ENCODE data around the gene NINL. TPM values are rescaled to one million over a fixed set of nuclear protein-coding genes. Genes with fewer than 3 reads are reported as not detected.

Gene NINL
- total RNA-seq, 1 experiment from 2014 or later, result 31.5 TPM

GRCh38 chr20:25509084-25509483, 76.2 kb downstream of the NINL start:
- Histone ChIP-seq H3K4me1 (ENCODE audit: insufficient read depth, low read length, poor library complexity, severe bottlenecking) (no peaks in the 10 kb centered on the region), H3K27ac (ENCODE audit: low read depth, low read length, poor library complexity, severe bottlenecking) (no peak overlapping the region), H3K36me3 (ENCODE audit: insufficient read depth, low read length, poor library complexity, severe bottlenecking) (peaks cover 56% of the 10 kb centered on the region), H3K4me3 (ENCODE audit: low read depth, low read length, poor library complexity, severe bottlenecking) (no peak overlapping the region), H3K9me3 (ENCODE audit: low read depth, low read length, poor library complexity, severe bottlenecking) (peaks cover 6% of the 10 kb centered on the region), H3K27me3 (replicated peaks; ENCODE audit: insufficient read depth, low read depth, low read length, poor library complexity) (no peaks in the 10 kb centered on the region)
- CTCF ChIA-PET, result no interaction called here
- no TSS peak for BruUV-seq (replicated peaks)
- no peak for DNase-seq (ENCODE audit: low spot score)
- TF ChIP-seq, protein P1, sequence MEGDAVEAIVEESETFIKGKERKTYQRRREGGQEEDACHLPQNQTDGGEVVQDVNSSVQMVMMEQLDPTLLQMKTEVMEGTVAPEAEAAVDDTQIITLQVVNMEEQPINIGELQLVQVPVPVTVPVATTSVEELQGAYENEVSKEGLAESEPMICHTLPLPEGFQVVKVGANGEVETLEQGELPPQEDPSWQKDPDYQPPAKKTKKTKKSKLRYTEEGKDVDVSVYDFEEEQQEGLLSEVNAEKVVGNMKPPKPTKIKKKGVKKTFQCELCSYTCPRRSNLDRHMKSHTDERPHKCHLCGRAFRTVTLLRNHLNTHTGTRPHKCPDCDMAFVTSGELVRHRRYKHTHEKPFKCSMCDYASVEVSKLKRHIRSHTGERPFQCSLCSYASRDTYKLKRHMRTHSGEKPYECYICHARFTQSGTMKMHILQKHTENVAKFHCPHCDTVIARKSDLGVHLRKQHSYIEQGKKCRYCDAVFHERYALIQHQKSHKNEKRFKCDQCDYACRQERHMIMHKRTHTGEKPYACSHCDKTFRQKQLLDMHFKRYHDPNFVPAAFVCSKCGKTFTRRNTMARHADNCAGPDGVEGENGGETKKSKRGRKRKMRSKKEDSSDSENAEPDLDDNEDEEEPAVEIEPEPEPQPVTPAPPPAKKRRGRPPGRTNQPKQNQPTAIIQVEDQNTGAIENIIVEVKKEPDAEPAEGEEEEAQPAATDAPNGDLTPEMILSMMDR (conservative IDR thresholded peaks at IDR 0.05; ENCODE audit: low read depth, low read length), result no peak
- TF ChIP-seq EZH2 (IDR thresholded peaks at IDR 0.05; ENCODE audit: borderline replicate concordance, low read depth, low read length, poor library complexity, severe bottlenecking), result no peak
- intact Hi-C loops (cut with micrococcal nuclease; ENCODE audit: unreplicated experiment), result no loop called here
- POLR2A ChIA-PET (ENCODE audit: low non-redundant PET), result no interaction called here

GRCh38 chr20:25508083-25508770, 77.1 kb downstream of the NINL start:
- Histone ChIP-seq H3K4me3 (ENCODE audit: low read depth, low read length, poor library complexity, severe bottlenecking) (no peak overlapping the region), H3K27me3 (replicated peaks; ENCODE audit: insufficient read depth, low read depth, low read length, poor library complexity) (no peaks in the 10 kb centered on the region), H3K4me1 (ENCODE audit: insufficient read depth, low read length, poor library complexity, severe bottlenecking) (no peaks in the 10 kb centered on the region), H3K27ac (ENCODE audit: low read depth, low read length, poor library complexity, severe bottlenecking) (peak overlapping the region; percentile 8), H3K36me3 (ENCODE audit: insufficient read depth, low read length, poor library complexity, severe bottlenecking) (peaks cover 55% of the 10 kb centered on the region), H3K9me3 (ENCODE audit: low read depth, low read length, poor library complexity, severe bottlenecking) (no peaks in the 10 kb centered on the region)
- intact Hi-C loops (cut with micrococcal nuclease; ENCODE audit: unreplicated experiment), result no loop called here
- POLR2A ChIA-PET (ENCODE audit: low non-redundant PET), result no interaction called here
- no TSS peak for BruUV-seq (replicated peaks)
- TF ChIP-seq EZH2 (IDR thresholded peaks at IDR 0.05; ENCODE audit: borderline replicate concordance, low read depth, low read length, poor library complexity, severe bottlenecking), result no peak
- TF ChIP-seq, protein P1 (conservative IDR thresholded peaks at IDR 0.05; ENCODE audit: low read depth, low read length), result no peak
- no peak for DNase-seq (ENCODE audit: low spot score)
- CTCF ChIA-PET, result no interaction called here

DNA sequence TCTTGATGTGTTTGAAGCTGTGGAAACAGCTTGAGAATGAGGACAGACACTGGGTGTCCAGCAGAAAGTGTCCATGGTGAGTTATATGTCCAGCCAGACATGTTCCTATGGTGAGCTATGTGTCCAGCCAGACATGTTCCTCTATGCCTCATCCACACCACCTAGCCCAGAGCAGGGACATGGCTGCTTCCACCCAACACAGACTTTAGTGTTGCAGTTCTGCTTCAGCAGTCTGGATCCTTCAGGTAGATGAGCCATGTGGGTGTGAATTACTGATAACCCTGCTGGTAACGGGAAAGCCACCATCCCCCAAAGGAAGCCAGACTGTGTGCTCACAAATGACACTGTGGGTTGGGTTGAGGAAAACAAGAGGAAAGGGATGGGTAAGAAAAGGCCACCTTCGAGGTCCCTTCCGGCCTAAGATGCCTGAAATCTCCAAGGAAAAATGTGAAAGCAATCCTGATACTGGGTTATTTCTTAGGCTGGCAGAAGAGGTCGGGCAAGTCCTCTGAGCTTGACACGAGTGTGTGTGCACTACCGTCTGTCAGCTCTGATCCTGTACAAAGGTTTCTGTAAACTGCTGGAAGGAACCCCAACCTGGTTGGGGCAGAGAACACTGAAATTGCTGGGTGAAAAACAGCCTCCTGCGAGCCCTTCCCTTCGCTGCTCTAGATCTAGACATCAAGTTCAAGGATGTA, 77.8 kb downstream of the NINL start:
- Histone ChIP-seq H3K4me3 (ENCODE audit: low read depth, low read length, poor library complexity, severe bottlenecking) (no peak overlapping the region), H3K4me1 (ENCODE audit: insufficient read depth, low read length, poor library complexity, severe bottlenecking) (no peaks in the 10 kb centered on the region), H3K9me3 (ENCODE audit: low read depth, low read length, poor library complexity, severe bottlenecking) (no peaks in the 10 kb centered on the region), H3K36me3 (ENCODE audit: insufficient read depth, low read length, poor library complexity, severe bottlenecking) (peaks cover 53% of the 10 kb centered on the region), H3K27ac (ENCODE audit: low read depth, low read length, poor library complexity, severe bottlenecking) (peak overlapping the region; percentile 8), H3K27me3 (replicated peaks; ENCODE audit: insufficient read depth, low read depth, low read length, poor library complexity) (no peaks in the 10 kb centered on the region)
- intact Hi-C loops (cut with micrococcal nuclease; ENCODE audit: unreplicated experiment), result no loop called here
- no peak for TF ChIP-seq EZH2 (IDR thresholded peaks at IDR 0.05; ENCODE audit: borderline replicate concordance, low read depth, low read length, poor library complexity, severe bottlenecking)
- TF ChIP-seq, protein P1 (conservative IDR thresholded peaks at IDR 0.05; ENCODE audit: low read depth, low read length), result no peak
- ChIA-PET POLR2A (ENCODE audit: low non-redundant PET) (no interaction called here), CTCF (no interaction called here)
- DNase-seq (ENCODE audit: low spot score), result no peak
- BruUV-seq (replicated peaks), result no TSS peak

All from A673 (cell line).